NB4 (cell line): ENCODE measurements around the gene TXLNG.

Source experiments
- DNase-seq: peaks from one replicate; pipeline ENCODE4 v3.0.0; 2010; ENCODE audit warnings: low read depth
- H3K4me3 ChIP-seq: one replicate; pipeline ENCODE4 v1.5.1; 2011; ENCODE audit warnings: mild to moderate bottlenecking, low read depth, low read length, moderate library complexity
- CTCF ChIP-seq: IDR thresholded peaks from one replicate; pipeline ENCODE4 v1.5.1; 2012; ENCODE audit warnings: low read depth, low read length
- MYC ChIP-seq: IDR thresholded peaks from 2 replicates; pipeline ENCODE4 v1.6.1; 2011; ENCODE audit warnings: low read depth, low read length
- POLR2A ChIP-seq: IDR thresholded peaks from 2 replicates; pipeline ENCODE4 v1.6.1; 2011; ENCODE audit warnings: mild to moderate bottlenecking; ENCODE audit not compliant: insufficient read length; ENCODE audit errors: extremely low read depth
- TF ChIP-seq, protein P1 (sequence below): IDR thresholded peaks from 2 replicates; pipeline ENCODE4 v1.6.1; 2011; ENCODE audit warnings: low read depth, low read length

The TXLNG gene

DNA sequence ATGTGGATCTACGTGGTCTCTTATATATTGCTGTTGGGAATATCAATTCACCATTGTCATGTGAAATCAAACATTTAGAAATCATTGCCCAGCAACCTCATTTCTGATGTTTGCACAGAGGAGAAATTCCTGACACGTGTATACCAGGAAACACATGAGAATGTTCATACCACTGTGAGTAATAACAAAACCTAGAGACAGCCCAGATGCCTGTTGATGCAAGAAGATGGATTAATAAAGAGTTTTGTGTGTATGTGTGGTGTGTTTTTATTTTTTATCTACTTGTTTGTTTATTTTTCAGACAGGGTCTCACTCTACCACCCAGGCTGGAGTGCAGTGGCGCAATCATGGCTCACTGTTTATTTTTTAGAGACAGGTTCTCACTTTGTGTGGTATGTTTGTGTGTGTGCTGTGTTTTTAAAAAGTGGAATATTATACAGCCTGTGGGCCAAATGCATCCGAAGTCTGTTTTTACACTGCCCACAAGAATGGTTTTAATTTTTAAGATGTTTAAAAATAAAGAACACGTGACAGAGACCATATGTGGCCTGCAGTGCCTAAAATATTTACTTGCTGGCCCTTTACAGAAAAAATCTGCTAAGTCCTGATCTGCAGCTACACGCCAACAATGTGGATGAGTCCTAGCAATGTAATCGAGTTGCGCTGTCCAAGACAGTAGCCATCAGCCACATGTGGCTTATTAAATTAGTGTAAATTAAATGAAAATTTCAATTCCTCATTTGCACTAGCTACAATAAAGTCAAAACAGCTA is 39.2 kb downstream of the TXLNG start:
- TF ChIP-seq, protein P1, sequence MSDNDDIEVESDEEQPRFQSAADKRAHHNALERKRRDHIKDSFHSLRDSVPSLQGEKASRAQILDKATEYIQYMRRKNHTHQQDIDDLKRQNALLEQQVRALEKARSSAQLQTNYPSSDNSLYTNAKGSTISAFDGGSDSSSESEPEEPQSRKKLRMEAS, result no peak
- TF ChIP-seq MYC (no peak), POLR2A (no peak)
- no peak overlapping the region for H3K4me3 ChIP-seq
- DNase-seq, result no peak

- TF ChIP-seq MYC (no peak), CTCF (peak; percentile 33)
- peak; percentile 57 for DNase-seq
- no peak overlapping the region for H3K4me3 ChIP-seq
Observed at GRCh38 chrX:16826207-16826606, 39.9 kb downstream of the TXLNG start.

- H3K4me3 ChIP-seq, result no peak overlapping the region
- no peak for DNase-seq
- TF ChIP-seq CTCF (no peak), POLR2A (no peak), MYC (no peak)
- TF ChIP-seq, protein P1, result no peak
Observed at GRCh38 chrX:16827225-16827624, 41.0 kb downstream of the TXLNG start.

- TF ChIP-seq POLR2A (no peak), MYC (no peak)
- TF ChIP-seq, protein P1, result no peak
- DNase-seq, result no peak
- H3K4me3 ChIP-seq, result no peak overlapping the region
Observed at GRCh38 chrX:16828124-16828908, 42.0 kb downstream of the TXLNG start.

- no peak overlapping the region for H3K4me3 ChIP-seq
- TF ChIP-seq POLR2A (no peak), CTCF (no peak), MYC (no peak)
- TF ChIP-seq, protein P1, result no peak
- no peak for DNase-seq
Observed at GRCh38 chrX:16832301-16832700, 46.0 kb downstream of the TXLNG start.

- no peak overlapping the region for H3K4me3 ChIP-seq
- DNase-seq, result no peak
- TF ChIP-seq MYC (no peak), CTCF (no peak), POLR2A (no peak)
- TF ChIP-seq, protein P1, result no peak
Observed at GRCh38 chrX:16834806-16835205, 48.5 kb downstream of the TXLNG start.

DNA sequence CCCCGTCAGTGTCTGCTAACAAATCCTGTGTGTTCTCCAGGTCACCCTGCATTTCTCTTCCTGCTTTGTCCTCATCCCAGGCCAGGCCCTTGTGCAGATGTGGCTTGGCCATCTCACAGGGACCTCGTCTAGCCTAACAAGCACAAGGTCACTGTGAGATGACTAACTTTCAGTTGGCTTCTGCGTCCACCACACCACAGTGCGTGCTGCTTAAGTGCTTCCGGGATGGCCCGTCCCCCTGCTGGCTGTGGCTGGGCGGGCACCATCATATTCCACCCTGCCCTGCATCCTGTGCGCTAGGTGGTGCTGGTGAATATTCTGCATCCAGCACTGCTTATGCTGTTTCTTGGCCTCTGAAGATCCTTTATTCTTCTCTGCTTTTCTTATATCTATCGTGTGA is 50.1 kb downstream of the TXLNG start:
- peak; percentile 19 for DNase-seq
- TF ChIP-seq CTCF, result peak; percentile 19
- TF ChIP-seq, protein P1, result no peak
- no peak overlapping the region for H3K4me3 ChIP-seq
